Measurements from ENCODE around the gene PRDM16.

Gene PRDM16

GRCh38 chr1:3132660-3133059 lies 63.7 kb downstream of the PRDM16 start:
- Histone ChIP-seq H3K27ac (ENCODE audit: low read depth, low read length) (no peak overlapping the region), H3K9ac (ENCODE audit: low read depth, low read length) (no peak overlapping the region), H3K9me3 (ENCODE audit: insufficient read depth, low read depth, low read length) (no peaks in the 10 kb centered on the region), H3K4me1 (ENCODE audit: insufficient read depth, low read length) (no peaks in the 10 kb centered on the region; the same call in 1 of the 2 replicates), H3K4me3 (ENCODE audit: low read length) (no peak overlapping the region), H3K27me3 (ENCODE audit: insufficient read depth, low read length) (no peaks in the 10 kb centered on the region), H3K36me3 (ENCODE audit: insufficient read depth, low read length) (no peaks in the 10 kb centered on the region)
- WGBS, result 94% methylated on average over 12 of the region's 12 CpGs

GRCh38 chr1:3133686-3134085 lies 64.7 kb downstream of the PRDM16 start:
- 95% methylated on average over 12 of the region's 12 CpGs for WGBS
- H3K36me3 ChIP-seq (ENCODE audit: insufficient read depth, low read length), result no peaks in the 10 kb centered on the region
- H3K27ac ChIP-seq (ENCODE audit: low read depth, low read length), result no peak overlapping the region
- H3K4me1 ChIP-seq (ENCODE audit: insufficient read depth, low read length), result no peaks in the 10 kb centered on the region
- H3K9ac ChIP-seq (ENCODE audit: low read depth, low read length), result no peak overlapping the region
- H3K27me3 ChIP-seq (ENCODE audit: insufficient read depth, low read length), result no peaks in the 10 kb centered on the region
- H3K9me3 ChIP-seq (ENCODE audit: insufficient read depth, low read depth, low read length), result no peaks in the 10 kb centered on the region
- H3K4me3 ChIP-seq (ENCODE audit: low read length), result no peak overlapping the region

GRCh38 chr1:3134381-3135072 lies 65.5 kb downstream of the PRDM16 start:
- Histone ChIP-seq H3K9me3 (ENCODE audit: insufficient read depth, low read depth, low read length) (no peaks in the 10 kb centered on the region), H3K27ac (ENCODE audit: low read depth, low read length) (no peak overlapping the region), H3K27me3 (ENCODE audit: insufficient read depth, low read length) (no peaks in the 10 kb centered on the region), H3K9ac (ENCODE audit: low read depth, low read length) (no peak overlapping the region), H3K4me3 (ENCODE audit: low read length) (no peak overlapping the region), H3K4me1 (ENCODE audit: insufficient read depth, low read length) (no peaks in the 10 kb centered on the region), H3K36me3 (ENCODE audit: insufficient read depth, low read length) (no peaks in the 10 kb centered on the region)
- WGBS, result 92% methylated on average over 36 of the region's 36 CpGs

DNA sequence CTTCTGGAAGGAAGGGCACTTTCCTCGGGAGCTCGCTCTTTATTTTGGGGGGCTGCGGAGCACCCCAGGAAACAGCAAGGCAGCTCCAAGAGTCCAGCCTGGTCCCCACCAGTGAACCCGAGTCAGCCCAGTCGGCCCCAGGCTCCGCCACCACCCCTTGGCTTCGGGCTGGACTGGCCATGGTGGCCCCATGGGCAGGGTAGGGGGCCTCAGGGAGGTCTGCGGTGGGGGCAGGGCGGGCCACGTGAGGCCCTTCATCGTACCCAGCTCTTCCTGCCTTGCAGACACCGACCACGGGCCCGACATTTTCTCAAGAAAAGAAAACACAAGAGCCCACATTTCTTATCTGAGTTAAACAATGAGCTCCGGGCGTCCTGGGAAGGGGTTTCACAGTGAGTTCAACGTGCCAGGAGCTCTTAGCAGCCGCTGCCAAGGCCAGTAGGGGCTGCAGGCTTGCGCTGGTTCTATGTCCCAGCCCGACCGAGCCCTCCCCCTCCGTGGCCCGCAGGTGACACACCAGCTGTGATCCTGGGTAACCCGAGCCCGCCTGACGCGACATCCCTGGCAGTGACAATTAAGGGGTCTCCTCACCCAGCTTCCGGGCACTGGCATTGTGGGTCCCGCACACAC lies 66.2 kb downstream of the PRDM16 start:
- WGBS, result 88% methylated on average over 29 of the region's 29 CpGs
- Histone ChIP-seq H3K9ac (ENCODE audit: low read depth, low read length) (no peak overlapping the region; the same call in 1 of the 2 replicates), H3K36me3 (ENCODE audit: insufficient read depth, low read length) (no peaks in the 10 kb centered on the region), H3K27me3 (ENCODE audit: insufficient read depth, low read length) (no peaks in the 10 kb centered on the region), H3K4me3 (ENCODE audit: low read length) (no peak overlapping the region), H3K9me3 (ENCODE audit: insufficient read depth, low read depth, low read length) (no peaks in the 10 kb centered on the region), H3K4me1 (ENCODE audit: insufficient read depth, low read length) (no peaks in the 10 kb centered on the region), H3K27ac (ENCODE audit: low read depth, low read length) (no peak overlapping the region)

DNA sequence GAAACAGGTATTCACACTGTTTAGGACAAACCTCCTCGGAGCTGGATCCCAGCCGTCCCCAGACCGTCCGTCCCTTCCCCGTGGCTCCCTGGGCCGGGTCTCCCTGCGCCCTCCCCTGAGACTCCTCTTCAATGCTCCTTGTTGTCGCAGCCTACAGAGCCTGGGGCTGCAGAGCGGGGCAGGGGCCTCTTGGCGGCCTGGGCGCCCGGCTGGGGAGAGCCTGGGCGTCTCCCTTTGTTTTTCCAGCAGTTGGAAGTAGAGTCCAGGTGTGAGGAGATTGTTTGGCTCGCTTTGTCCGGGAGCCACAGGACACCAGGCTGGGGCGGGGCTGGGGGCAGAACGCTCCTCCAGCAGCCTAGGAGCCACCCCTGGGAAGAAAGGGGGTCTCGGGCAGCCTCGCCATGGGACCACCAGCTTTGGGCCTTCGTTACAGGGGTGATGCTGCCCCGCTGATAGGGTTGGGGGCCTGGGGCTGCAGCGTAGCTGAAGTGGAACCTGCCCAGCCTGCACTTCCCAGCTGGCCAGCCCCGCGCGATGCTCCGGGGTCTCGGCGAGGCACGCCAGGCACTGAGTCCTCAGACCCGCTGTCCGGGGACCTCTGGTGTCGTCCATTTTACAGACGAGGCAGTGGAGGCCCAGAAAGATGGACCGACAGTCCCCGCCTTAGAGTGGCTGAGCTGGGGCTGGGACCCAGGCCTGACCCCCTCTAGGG lies 66.9 kb downstream of the PRDM16 start:
- WGBS, result 88% methylated on average over 35 of the region's 35 CpGs
- Histone ChIP-seq H3K27me3 (ENCODE audit: insufficient read depth, low read length) (no peaks in the 10 kb centered on the region), H3K9ac (ENCODE audit: low read depth, low read length) (no peak overlapping the region; the same call in 1 of the 2 replicates)

DNA sequence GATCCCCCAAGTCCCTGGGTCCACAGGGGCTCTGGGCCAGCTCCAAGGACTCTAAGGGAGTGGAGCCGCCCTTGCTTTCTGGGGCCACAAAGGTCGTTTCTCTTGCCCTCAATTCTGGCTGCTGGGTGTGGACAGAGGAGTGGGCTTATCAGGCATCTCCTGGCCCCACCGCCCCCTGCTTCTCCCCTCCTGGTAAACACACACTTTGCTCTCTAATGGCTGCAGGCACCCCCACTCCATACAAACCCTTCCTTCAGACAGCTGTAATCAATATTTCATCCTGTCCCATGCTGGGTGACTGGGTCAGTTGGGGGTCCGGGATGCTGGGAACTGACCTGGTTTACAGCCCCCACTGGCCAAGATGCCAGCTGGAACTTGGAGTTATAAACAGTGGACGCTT lies 67.5 kb downstream of the PRDM16 start:
- Histone ChIP-seq H3K4me1 (ENCODE audit: insufficient read depth, low read length) (no peaks in the 10 kb centered on the region), H3K9me3 (ENCODE audit: insufficient read depth, low read depth, low read length) (no peaks in the 10 kb centered on the region), H3K27me3 (ENCODE audit: insufficient read depth, low read length) (no peaks in the 10 kb centered on the region), H3K27ac (ENCODE audit: low read depth, low read length) (no peak overlapping the region), H3K9ac (ENCODE audit: low read depth, low read length) (no peak overlapping the region), H3K36me3 (ENCODE audit: insufficient read depth, low read length) (no peaks in the 10 kb centered on the region), H3K4me3 (ENCODE audit: low read length) (no peak overlapping the region)
- 84% methylated on average over 5 of the region's 5 CpGs for WGBS

More for the DNA sequence above, 66.9 kb downstream of the PRDM16 start:
- Histone ChIP-seq H3K9me3 (ENCODE audit: insufficient read depth, low read depth, low read length) (no peaks in the 10 kb centered on the region), H3K4me1 (ENCODE audit: insufficient read depth, low read length) (no peaks in the 10 kb centered on the region), H3K27ac (ENCODE audit: low read depth, low read length) (no peak overlapping the region), H3K36me3 (ENCODE audit: insufficient read depth, low read length) (no peaks in the 10 kb centered on the region), H3K4me3 (ENCODE audit: low read length) (no peak overlapping the region)

GRCh38 chr1:3137111-3138100 lies 68.4 kb downstream of the PRDM16 start:
- no peaks in the 10 kb centered on the region for H3K4me1 ChIP-seq (ENCODE audit: insufficient read depth, low read length)
- no peak overlapping the region for H3K4me3 ChIP-seq (ENCODE audit: low read length)
- no peaks in the 10 kb centered on the region for H3K36me3 ChIP-seq (ENCODE audit: insufficient read depth, low read length)
- H3K27ac ChIP-seq (ENCODE audit: low read depth, low read length), result no peak overlapping the region
- no peaks in the 10 kb centered on the region for H3K9me3 ChIP-seq (ENCODE audit: insufficient read depth, low read depth, low read length)
- H3K27me3 ChIP-seq (ENCODE audit: insufficient read depth, low read length), result no peaks in the 10 kb centered on the region
- H3K9ac ChIP-seq (ENCODE audit: low read depth, low read length), result no peak overlapping the region
- WGBS, result 91% methylated on average over 28 of the region's 28 CpGs

- Histone ChIP-seq H3K4me1 (ENCODE audit: insufficient read depth, low read length) (no peaks in the 10 kb centered on the region), H3K27ac (ENCODE audit: low read depth, low read length) (no peak overlapping the region), H3K9ac (ENCODE audit: low read depth, low read length) (no peak overlapping the region), H3K9me3 (ENCODE audit: insufficient read depth, low read depth, low read length) (no peaks in the 10 kb centered on the region), H3K4me3 (ENCODE audit: low read length) (no peak overlapping the region), H3K36me3 (ENCODE audit: insufficient read depth, low read length) (no peaks in the 10 kb centered on the region), H3K27me3 (ENCODE audit: insufficient read depth, low read length) (no peaks in the 10 kb centered on the region)
- 93% methylated on average over 18 of the region's 18 CpGs for WGBS
These were observed 69.7 kb downstream of the PRDM16 start for GRCh38 chr1:3138623-3139151.

DNA sequence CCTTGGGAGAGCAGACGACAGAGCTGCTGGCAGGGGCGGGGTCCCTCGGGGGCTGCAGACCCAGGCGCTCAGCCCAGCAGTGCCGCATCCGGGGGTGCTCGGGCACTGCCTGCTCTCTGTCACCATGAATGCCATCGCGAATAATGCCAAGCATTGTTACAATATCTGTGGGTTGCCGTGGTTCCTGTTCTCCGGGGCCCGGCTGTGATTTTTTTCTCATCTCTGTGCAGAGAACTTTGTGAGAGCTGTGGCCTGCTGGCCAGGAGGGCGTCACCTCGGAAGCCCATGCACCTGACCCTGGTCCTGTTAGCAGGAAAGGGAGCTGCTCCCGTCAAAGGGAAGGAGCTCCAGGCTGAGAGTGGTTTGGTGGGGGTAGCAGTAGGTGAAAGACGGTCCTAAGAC lies 70.4 kb downstream of the PRDM16 start:
- Histone ChIP-seq H3K4me3 (ENCODE audit: low read length) (no peak overlapping the region), H3K27me3 (ENCODE audit: insufficient read depth, low read length) (no peaks in the 10 kb centered on the region), H3K27ac (ENCODE audit: low read depth, low read length) (no peak overlapping the region), H3K36me3 (ENCODE audit: insufficient read depth, low read length) (no peaks in the 10 kb centered on the region), H3K9ac (ENCODE audit: low read depth, low read length) (no peak overlapping the region), H3K9me3 (ENCODE audit: insufficient read depth, low read depth, low read length) (no peaks in the 10 kb centered on the region), H3K4me1 (ENCODE audit: insufficient read depth, low read length) (no peaks in the 10 kb centered on the region)
- WGBS, result 88% methylated on average over 16 of the region's 16 CpGs

- Histone ChIP-seq H3K4me3 (ENCODE audit: low read length) (no peak overlapping the region), H3K27ac (ENCODE audit: low read depth, low read length) (no peak overlapping the region), H3K27me3 (ENCODE audit: insufficient read depth, low read length) (no peaks in the 10 kb centered on the region), H3K9ac (ENCODE audit: low read depth, low read length) (no peak overlapping the region), H3K4me1 (ENCODE audit: insufficient read depth, low read length) (no peaks in the 10 kb centered on the region), H3K9me3 (ENCODE audit: insufficient read depth, low read depth, low read length) (no peaks in the 10 kb centered on the region), H3K36me3 (ENCODE audit: insufficient read depth, low read length) (no peaks in the 10 kb centered on the region)
- 95% methylated on average over 26 of the region's 26 CpGs for WGBS
These were observed 70.9 kb downstream of the PRDM16 start for GRCh38 chr1:3139871-3140361.

All from HUES64 (cell line).